ENCODE measurements around the gene TAL2.
"Not testable (repeated sequence)": the region's sequence is repeated elsewhere in the genome, so short reads cannot be mapped to it uniquely, and the experiment has no call there.

Gene TAL2

DNA sequence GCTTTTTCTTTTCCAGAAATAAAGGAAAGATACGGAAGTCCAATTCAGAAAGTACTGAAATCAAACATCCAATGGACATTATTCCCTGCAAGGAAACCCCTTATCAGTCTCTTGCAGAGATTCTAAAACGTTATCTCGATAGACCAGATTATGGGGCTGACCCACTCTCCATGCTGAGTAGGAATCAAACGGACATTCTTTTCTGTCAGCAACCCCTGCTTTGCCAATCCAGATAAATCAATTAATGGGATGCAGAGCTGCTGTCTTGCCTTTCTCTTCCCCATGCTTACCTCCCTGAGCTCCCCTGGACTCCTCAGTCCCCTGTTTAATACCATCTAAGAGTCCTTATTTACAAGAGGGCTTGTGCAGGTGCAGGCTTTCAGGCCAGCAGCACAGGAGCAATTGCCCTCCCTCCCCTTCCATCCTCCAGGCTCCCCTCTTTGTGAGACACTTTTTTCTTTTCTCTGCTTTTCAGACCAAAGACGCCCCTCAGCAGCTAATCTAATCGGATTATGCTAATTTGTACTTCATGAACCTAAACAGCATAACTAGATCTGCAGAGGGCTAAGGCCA is 14.2 kb downstream of the TAL2 start:
- no peak for DNase-seq

DNA sequence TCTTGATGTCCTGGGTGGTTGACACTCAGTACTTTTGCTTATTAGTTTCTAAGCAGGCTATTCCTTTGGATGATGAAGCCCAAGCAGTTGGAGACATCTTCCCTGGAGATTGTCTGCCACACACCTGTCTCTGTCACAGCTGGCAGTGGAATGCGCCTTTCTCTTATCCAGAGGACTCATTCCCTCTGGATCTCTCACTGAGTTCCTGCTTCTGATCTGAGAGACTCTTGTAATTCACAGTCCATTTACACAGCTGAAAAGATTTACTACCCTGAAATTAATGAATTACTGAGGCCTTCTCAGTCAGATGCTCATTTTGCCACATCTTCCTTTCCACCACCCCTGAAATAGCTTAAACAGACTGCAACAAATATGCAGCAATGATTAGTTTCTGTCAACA is 15.9 kb downstream of the TAL2 start:
- no peak for DNase-seq

DNA sequence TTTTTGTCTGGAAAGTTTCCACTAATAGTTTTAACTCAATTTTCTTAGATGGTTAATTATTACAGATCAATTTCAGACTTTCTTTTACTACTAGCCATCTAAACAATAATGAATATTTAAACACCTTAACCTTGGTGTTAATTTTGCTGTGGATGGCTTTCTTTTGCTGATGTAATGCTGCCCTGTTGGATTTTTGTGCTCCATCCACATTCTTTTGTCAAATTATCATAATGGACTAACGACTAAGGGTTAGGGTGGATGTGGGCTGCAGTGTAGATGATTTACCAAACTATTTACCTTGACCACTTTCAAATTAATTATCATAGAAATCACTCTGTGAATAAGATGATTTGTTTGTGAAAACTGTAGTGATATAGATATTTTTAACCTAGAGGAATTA is 16.5 kb downstream of the TAL2 start:
- no peak for DNase-seq

DNA sequence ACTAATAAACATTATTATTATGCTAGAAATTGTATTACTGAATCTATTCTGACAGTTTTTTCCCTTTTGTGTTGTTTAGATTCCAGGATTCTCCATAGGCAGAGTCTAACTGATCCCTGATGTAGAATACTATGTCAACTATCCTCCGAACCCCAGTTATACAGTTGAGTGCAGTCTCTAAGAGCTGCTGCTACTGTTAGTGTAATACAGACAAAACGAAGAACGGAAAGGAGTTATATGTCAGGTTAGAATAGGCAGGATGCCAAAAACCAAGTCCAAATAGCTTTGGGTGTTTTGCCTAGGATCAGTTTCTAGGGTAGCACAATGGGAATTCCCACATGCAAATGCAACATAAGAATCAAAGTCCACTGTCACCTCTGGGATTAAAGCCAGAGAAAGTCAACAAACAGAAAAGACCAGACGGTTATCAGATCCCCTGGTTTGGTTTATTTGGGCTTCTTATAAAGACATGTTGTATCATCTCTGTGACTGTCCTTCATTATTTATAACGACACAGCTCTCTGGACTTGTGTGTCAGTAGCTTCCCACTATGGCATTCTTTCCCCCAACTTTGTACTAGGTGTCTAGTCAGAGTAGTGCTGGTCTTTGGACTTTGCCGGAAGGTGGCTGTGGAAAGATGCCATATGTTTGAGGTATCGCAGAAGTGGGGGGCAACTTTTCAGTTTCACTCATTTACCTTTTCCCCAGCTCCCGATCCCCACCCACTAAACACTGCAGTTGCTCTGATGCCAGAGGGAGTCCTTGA is 17.2 kb downstream of the TAL2 start:
- DNase-seq = no peak

DNA sequence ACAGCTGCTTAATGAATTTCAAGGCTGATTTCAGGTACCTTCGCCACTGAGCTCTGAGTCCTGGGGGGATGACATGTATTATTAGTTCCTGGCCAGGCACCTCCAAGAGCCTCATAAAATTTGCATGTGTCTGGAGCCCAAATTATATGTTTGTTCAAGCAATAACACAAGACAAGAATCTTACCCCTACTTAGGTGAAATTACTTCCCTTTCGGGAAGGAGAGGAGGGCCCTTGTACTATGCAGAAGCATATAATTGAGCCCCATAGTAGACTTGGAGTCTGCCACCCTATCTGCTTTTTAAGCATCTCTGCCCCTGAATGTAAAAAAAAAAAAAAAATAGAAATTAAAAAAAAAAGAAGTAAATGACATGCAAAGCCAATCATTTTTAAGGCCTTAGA is 19.1 kb downstream of the TAL2 start:
- no peak for DNase-seq

DNA sequence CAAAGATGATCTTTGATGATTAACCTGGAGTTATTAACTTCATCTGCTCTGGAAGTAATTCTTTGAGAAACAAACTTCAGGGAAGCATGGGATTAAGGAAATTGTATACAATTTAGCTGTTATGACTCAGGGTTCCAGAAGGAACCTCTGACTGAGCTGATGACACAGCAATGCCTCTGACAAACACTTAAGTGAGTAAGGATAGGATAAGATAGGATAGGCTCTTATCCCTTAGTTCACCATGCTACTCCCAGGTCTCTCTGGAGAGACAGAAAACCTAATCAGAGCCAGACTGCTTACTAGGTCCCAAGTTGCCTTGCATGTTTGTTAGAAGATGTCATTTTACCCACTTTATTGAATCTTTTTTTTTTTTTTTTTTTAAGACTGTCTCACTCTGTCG is 19.5 kb downstream of the TAL2 start:
- no peak for DNase-seq

DNA sequence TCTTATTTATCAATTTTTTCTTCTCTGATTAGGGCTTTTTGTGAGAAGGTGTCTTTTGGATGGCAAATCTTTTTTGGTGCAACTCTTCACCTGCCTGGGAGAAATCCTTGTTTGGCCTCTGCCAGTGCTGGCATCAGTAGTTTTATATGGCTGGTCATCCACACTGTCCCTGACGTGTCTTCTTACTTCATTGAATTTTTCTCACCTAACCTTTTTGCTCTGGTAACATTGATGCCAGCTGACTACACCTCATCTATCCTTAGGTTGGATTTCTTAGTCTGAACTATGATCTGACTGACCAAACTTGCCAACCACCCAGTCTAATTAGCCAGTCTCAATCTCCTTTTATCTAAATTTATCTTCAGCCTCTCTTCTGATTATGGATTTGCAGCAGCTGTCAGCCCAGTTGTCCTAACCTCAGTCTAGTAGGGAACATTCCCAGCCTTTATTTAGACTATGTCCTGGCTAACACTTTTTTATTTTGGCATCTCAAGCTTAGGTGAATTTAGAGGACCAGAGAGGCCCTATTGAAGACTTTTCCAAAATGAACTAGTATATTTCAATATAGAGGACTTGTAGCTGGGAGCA is 21.5 kb downstream of the TAL2 start:
- no peak for DNase-seq

DNA sequence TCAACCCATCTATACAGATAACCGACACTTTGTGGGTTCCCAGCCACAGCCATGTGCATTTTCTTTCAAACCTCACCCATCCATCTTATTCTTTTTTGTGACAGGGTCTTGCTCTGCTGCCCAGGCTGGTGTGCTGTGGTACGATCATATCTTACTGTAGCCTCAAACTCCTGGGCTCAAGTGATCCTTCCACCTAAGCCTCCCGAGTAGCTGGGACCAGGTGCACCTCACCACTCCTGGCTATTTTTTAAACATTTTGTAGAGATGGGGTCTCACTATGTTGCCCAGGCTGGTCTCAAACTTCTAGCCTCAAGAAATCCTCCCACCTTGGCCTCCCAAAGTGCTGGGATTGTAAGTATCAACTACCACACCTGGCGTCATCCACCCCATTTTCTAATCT is 24.7 kb downstream of the TAL2 start:
- DNase-seq = no peak

DNA sequence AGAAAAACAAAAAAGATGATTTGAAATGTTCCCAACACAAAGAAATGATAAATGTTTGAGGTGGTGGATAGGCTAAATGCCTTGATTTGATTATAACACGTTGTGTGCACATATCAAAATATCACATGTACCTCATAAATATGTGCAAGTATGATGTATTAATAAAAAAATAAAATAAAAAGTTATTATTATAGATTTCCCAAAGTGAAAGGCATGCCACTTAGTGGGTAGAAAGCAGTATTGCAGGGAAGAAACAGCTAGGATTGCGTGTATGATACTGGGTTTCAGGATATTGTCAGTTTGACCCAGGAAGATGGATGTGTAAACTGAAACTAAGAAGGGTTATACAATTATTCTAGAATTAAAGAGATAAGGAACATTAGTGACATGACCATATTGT is 28.5 kb downstream of the TAL2 start:
- DNase-seq = no peak

DNA sequence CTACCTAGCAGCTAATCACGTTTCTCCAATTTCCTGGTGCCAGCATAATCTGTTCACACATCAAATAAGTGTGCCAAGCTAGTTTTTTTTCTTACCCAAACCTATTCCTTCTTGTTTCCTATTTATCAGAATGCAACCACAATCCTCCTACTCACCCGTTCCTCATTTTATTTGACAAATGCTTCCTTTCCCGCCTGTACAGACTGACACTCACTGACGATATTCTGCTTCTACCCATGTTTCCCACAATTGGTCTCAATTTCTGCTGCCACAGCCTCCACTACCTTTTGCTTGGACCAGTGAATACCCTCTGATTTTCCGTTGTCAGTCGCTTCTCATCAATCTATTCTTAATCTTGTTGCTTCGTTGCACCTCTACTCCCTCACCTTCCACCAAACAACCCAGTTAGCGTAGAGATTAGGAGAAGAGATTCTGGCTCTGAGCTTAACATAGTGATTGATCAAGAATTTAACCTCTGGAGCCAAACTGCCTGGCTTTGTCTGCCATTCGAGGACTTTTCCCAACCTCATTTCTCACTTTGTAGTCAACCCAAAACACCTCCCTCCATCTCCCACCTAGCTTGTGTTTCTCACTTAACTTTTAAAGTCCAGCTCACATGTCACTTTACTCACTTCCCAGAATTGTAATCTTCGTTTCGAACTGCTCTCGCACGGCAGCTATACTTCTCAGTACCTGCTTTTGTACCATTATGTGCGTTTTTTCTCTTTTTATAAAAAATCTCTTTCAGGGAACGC is 31.4 kb downstream of the TAL2 start:
- no peak for DNase-seq

DNA sequence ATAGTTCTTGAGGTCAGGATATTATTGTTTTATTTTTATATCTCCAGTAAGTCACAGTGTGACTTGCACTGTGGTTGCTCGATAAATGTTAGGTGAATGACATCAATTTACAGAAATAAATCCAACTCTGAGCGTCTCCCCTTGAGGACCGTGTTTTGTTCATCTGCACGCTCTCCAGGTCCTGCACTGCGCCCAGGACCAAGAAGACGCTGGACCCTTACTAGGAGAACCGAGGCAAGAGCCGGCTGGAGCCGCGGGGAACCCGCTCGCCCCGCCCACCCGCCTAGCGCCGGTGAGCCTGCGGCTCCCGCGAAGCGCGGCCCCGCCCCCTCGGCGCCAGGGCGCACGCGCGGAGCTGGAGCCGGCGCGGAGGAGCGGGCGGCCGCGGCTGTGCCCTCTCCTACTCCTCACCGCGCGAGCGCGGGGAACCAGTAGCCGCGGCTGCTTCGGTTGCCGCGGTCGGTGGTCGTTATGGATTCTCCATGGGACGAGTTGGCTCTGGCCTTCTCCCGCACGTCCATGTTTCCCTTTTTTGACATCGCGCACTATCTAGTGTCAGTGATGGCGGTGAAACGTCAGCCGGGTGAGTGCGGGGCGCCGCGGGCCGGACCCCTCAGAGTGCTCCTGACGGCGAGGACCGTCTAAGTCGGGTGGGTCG is 32.1 kb downstream of the TAL2 start, which contains the start of gene TMEM38B:
TMEM38B (plus strand) TSS at position 352 of the 658 bp plus-strand sequence; CDS start at position 472, 120 bp downstream.
- DNase-seq = peak; percentile 86

DNA sequence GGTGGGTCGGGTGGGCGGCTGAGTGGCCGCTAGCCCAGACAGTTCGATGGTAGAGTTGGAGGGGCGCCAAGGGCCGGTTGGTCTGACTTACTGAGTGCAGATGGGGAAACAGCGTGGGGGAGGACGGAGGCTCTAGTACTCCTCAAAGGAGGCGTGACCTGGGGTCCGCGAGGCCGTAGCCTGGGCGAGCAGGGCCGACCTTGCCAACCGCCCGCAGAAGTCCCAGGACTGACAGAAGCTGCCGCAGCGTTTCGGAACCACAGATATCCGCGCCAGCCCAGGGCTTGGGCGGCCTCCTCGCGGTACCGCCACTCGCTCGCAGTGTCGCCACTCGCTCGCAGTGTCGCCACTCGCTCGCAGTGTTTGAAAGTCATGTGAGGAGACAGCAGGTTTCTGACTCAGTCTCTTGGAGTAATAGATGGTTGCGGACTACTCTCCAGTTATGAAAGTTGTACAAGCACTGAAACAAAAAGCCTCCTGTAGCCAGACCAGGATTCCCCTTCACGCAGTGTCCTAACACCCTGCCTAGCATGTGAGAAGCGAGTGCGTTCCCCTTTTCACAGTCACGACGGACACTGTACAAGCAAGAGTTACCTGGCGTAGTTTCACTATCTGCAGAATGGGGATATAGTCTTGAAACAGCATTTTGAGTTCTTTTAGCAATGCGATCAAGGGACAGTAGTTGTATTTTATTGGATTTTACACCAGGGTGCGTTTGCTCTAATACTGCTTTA is 32.8 kb downstream of the TAL2 start:
- DNase-seq = peak; percentile 61

DNA sequence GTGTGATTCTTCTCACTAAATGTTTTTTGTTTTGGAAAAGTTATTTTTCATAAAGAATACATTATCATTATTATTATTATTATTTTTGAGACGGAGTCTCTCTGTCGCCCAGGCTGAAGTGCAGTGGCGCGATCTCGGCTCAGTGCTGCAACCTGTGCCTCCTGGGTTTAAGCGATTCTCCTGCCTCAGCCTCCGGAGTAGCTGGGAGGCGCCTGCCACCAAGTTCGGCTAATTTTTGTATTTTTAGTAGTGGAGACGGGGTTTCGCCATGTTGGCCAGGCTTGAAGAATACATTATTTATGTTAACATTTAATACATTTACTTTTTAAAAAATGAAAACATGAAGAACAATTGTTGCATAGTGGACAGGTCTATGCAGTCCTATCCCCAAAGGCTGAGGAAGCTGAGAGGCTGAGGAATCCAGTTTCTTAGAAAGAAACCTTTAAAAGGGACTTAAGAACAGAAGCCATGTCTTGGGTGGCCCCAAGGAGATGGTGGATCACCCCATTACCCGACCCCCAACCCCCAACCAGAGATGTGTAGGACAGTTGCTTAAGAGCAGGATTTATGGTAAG is 34.0 kb downstream of the TAL2 start:
- DNase-seq = no peak

DNA sequence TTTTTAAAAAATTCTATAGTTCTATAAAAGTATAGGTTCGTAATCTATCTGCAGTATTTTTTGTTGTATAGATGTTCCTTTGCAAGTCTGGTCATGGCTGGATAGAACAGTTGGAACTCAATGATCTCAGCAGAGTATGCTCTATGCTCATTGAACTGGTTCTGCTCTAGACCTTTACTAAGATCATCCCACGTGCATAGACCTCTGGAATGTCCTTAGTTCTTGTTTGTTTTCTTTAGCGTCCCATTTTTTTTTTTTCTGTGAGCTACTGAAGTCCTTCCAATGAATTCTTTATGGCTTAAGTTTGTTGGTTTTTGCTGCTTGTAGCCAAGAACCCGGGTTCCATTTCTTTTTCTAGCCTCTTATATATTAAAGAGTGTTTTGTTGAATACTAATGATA is 35.6 kb downstream of the TAL2 start:
- DNase-seq = no peak

DNA sequence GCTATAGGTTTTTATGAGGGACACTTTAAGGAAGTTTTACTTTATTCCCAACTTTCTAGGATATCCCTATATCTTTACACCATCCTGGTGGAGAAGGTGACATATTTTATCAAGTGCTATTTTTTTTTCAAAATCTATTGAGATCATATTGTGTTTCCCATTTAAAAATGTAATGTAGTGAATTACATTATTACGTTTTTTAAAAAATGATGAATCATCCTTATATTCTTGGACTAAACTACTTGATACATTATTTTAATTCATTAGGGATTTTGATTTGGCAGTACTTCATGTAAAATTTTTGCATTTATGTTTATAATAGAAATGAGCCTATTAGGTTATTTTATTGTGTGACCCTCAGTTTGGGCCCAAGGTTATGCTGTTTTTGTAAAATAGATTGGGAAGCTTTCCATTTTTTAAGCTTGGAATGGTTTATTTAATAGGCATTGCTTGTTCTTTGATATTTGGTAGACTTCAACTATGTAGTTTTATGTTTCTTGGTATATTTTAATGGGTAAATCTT is 36.2 kb downstream of the TAL2 start:
- no peak for DNase-seq

DNA sequence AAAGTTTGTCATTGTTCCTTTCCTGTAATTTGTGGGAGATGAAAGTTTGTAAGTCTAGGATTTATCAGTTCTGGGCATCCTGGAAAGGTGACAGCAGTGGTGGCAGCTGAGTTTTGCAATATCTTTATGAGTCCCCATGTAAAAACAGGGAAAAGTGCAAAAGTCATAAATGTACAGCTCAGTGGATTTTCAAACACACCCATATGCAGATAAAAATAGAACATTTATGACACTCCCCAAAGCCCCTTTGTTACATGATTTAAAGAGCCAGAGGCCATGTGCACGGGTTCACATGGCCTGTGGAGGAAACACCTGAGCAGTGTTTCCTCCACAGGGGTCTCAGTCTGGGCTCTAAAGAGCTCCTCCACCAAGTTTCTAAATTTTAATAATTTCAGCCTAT is 38.4 kb downstream of the TAL2 start:
- no peak for DNase-seq

DNA sequence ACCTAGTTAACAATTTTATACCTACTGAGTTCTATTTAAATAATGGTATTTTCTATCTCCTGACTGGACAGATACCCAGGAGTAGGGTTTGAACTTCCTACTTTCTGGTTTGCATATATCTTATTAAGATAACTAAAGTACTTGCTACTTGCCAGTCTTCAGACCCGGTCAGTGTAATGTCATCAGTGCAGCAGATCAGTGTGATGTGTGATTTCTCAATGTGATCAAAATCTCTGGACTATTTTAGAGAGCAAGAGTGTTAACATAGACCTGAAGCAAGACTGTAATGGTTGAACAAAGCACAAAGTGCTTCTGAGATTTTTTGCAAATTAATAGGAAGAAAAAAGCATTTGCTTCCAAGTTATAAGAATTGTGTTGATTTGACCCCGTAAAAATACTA is 38.9 kb downstream of the TAL2 start:
- DNase-seq = no peak

DNA sequence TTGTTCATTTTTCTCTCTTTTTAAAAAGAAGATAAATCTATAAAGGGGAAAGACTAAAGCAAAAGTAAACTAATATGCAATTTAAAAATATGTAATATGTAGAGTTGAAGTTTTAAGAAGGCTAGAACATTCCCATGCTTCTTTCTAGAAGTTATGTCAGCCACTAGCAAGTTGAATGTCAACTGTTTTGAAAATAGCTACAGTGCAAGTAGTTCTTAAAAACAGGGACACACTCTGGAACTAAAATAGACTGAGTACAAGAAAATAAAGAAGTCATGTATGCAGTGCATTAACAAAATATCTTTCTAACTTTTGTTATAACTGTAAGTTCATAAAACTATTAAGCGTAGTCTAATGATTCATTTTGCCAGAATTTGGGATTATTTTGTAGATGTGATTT is 40.0 kb downstream of the TAL2 start:
- no peak for DNase-seq

DNA sequence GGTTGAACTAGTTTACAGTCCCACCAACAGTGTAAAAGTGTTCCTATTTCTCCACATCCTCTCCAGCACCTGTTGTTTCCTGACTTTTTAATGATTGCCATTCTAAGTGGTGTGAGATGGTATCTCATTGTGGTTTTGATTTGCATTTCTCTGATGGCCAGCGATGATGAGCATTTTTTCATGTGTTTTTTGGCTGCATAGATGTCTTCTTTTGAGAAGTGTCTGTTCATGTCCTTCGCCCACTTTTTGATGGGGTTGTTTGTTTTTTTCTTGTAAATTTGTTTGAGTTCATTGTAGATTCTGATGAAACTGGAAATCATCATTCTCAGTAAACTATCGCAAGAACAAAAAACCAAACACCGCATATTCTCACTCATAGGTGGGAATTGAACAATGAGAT is 41.4 kb downstream of the TAL2 start:
- DNase-seq = not testable (repeated sequence)

DNA sequence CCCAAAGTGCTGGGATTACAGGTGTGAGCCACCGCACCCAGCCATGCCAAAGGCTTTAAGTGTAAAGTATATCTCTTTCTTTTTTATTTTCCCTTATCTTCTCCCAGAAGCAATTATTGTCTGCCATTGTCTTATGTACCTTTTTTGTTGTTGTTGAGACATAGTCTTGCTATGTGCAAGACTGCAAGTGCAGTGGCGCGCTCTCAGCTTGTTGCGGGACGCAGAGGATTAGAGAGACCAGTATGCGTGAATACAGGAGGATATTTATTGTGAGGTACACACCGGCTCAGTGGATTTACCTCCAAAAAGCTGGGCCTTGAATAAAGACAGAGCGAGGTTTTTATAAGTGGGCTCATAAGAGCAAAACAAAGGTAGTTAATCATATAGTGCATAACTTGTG is 43.9 kb downstream of the TAL2 start:
- no peak for DNase-seq

DNA sequence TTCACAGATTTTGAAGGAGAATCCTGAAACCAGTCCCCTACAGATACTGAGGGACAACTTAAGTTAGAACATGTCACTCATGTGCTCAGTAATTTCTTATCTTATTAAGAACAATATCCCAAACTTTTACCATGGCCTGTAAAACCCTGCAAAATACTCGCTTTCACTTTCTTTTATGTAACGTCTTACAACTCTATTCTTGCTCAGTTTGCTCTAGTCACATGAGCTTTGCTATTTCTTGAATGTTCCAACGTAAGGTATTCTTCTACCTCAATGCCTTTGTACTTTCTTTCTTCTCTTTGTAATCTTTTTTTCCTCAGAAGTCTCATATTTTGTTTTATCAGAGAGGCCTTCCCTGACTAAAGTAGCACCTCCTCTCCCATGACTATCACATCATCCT is 46.1 kb downstream of the TAL2 start:
- no peak for DNase-seq

DNA sequence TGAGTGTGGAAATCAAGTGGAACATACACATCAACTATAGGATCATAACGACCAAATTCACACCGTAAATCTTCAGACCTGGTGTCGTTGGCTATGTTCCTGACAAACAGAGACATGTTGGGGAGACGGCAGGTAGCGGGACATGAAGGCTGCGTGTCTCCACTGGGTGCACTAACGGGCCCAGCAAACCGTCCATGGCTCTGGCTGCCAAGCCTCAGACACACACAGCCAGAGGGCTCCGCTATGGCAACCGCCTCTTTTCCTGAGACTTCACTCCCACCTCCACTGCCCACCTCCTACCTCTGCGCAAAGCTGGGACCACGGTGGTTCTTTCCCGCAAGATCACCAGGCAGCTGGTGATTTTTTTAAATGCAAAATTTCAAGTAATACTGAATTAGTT is 48.4 kb downstream of the TAL2 start:
- DNase-seq = no peak

Measured in CD4-positive, alpha-beta T cell treated with Interleukin-17A for 4 hours (primary cell).